Fibroblast of peridontal ligament (primary cell): ENCODE results near the gene SSPN.

Experiments used
- DNase-seq: peaks from one replicate; pipeline ENCODE4 v3.0.0-alpha.2; 2010; ENCODE audit errors: extremely low read depth

Gene SSPN

GRCh38 chr12:26187014-26187798 is 8.2 kb upstream of the SSPN start:
- DNase-seq: no peak

- DNase-seq: peak; percentile 69
Measured at GRCh38 chr12:26188127-26188526, 7.2 kb upstream of the SSPN start.

GRCh38 chr12:26188641-26189040 is 6.7 kb upstream of the SSPN start:
- DNase-seq: no peak

GRCh38 chr12:26192142-26192541 is 3.2 kb upstream of the SSPN start:
- DNase-seq: no peak

GRCh38 chr12:26193539-26193938 is 1.8 kb upstream of the SSPN start:
- DNase-seq: no peak

GRCh38 chr12:26195641-26196420 is 458 bp downstream of the SSPN start:
- peak; percentile 50 for DNase-seq

GRCh38 chr12:26196421-26196716 is 996 bp downstream of the SSPN start:
- peak; percentile 46 for DNase-seq

- no peak for DNase-seq
Measured at GRCh38 chr12:26197832-26198231, 2.5 kb downstream of the SSPN start.

- DNase-seq: peak; percentile 69
Measured at GRCh38 chr12:26198742-26199141, 3.4 kb downstream of the SSPN start.

GRCh38 chr12:26203167-26203780 is 7.9 kb downstream of the SSPN start:
- DNase-seq: no peak

- no peak for DNase-seq
Measured at GRCh38 chr12:26204612-26205289, 9.4 kb downstream of the SSPN start.

- no peak for DNase-seq
Measured at GRCh38 chr12:26205298-26205697, 9.9 kb downstream of the SSPN start.

- DNase-seq: no peak
Measured at GRCh38 chr12:26205941-26206340, 10.6 kb downstream of the SSPN start.

- no peak for DNase-seq
Measured at GRCh38 chr12:26211331-26211730, 16.0 kb downstream of the SSPN start.

GRCh38 chr12:26212396-26212795 is 17.0 kb downstream of the SSPN start:
- DNase-seq: no peak

GRCh38 chr12:26212988-26213387 is 17.6 kb downstream of the SSPN start:
- DNase-seq: no peak

GRCh38 chr12:26214121-26214520 is 18.7 kb downstream of the SSPN start:
- no peak for DNase-seq

GRCh38 chr12:26219736-26220135 is 24.4 kb downstream of the SSPN start:
- DNase-seq: no peak

- no peak for DNase-seq
Measured at GRCh38 chr12:26224657-26225056, 29.3 kb downstream of the SSPN start.

GRCh38 chr12:26226122-26226521 is 30.7 kb downstream of the SSPN start:
- no peak for DNase-seq

- DNase-seq: peak; percentile 27
Measured at GRCh38 chr12:26226629-26227360, 31.4 kb downstream of the SSPN start.

- DNase-seq: no peak
Measured at GRCh38 chr12:26227361-26227745, 32.0 kb downstream of the SSPN start.
